Measurements from ENCODE around the gene FANCE.

Gene FANCE

GRCh38 chr6:35476004-35476403 lies 23.9 kb downstream of the FANCE start:
- TF ChIP-seq CTCF (IDR thresholded peaks at IDR 0.05; ENCODE audit: low read depth, low read length, missing control alignments), result no peak
- no peak for DNase-seq (ENCODE audit: extremely low read depth, low read depth)
- H3K4me3 ChIP-seq (replicated peaks; ENCODE audit: low read depth, low read length), result no peak overlapping the region

GRCh38 chr6:35477028-35477427 lies 24.9 kb downstream of the FANCE start:
- H3K4me3 ChIP-seq (replicated peaks; ENCODE audit: low read depth, low read length), result no peak overlapping the region
- TF ChIP-seq CTCF (IDR thresholded peaks at IDR 0.05; ENCODE audit: low read depth, low read length, missing control alignments), result no peak
- no peak for DNase-seq (ENCODE audit: extremely low read depth, low read depth)

GRCh38 chr6:35477551-35478179 lies 25.5 kb downstream of the FANCE start:
- DNase-seq (ENCODE audit: extremely low read depth, low read depth), result no peak
- TF ChIP-seq CTCF (IDR thresholded peaks at IDR 0.05; ENCODE audit: low read depth, low read length, missing control alignments), result no peak
- no peak overlapping the region for H3K4me3 ChIP-seq (replicated peaks; ENCODE audit: low read depth, low read length)

GRCh38 chr6:35478259-35478658 lies 26.1 kb downstream of the FANCE start:
- TF ChIP-seq CTCF (IDR thresholded peaks at IDR 0.05; ENCODE audit: low read depth, low read length, missing control alignments), result no peak
- no peak for DNase-seq (ENCODE audit: extremely low read depth, low read depth)
- H3K4me3 ChIP-seq (replicated peaks; ENCODE audit: low read depth, low read length), result no peak overlapping the region

- no peak for DNase-seq (ENCODE audit: extremely low read depth, low read depth)
- TF ChIP-seq CTCF (IDR thresholded peaks at IDR 0.05; ENCODE audit: low read depth, low read length, missing control alignments), result no peak
- H3K4me3 ChIP-seq (replicated peaks; ENCODE audit: low read depth, low read length), result no peak overlapping the region
These were observed 28.0 kb downstream of the FANCE start for GRCh38 chr6:35480176-35480575.

- no peak for DNase-seq (ENCODE audit: extremely low read depth, low read depth)
- no peak for TF ChIP-seq CTCF (IDR thresholded peaks at IDR 0.05; ENCODE audit: low read depth, low read length, missing control alignments)
- H3K4me3 ChIP-seq (replicated peaks; ENCODE audit: low read depth, low read length), result no peak overlapping the region
These were observed 29.1 kb downstream of the FANCE start for GRCh38 chr6:35481226-35481625.

GRCh38 chr6:35483062-35483461 lies 30.9 kb downstream of the FANCE start:
- no peak overlapping the region for H3K4me3 ChIP-seq (replicated peaks; ENCODE audit: low read depth, low read length)
- TF ChIP-seq CTCF (IDR thresholded peaks at IDR 0.05; ENCODE audit: low read depth, low read length, missing control alignments), result no peak
- no peak for DNase-seq (ENCODE audit: extremely low read depth, low read depth)

Measured in HFF-Myc (cell line).